Neuronal stem cell (in vitro differentiated cells): Measurements from ENCODE around the gene COL13A1.

Source experiments
- DNase-seq: peaks from one replicate; pipeline ENCODE4 v3.0.0-alpha.2; 2013; ENCODE audit warnings: low spot score
- H2AFZ ChIP-seq: one replicate; pipeline ENCODE4 v1.6.1; 2013; ENCODE audit warnings: mild to moderate bottlenecking, low read length, inconsistent platforms
- H2AK5ac ChIP-seq: 2 replicates; pipeline ENCODE4 v1.6.1; 2013; ENCODE audit warnings: low read depth, mild to moderate bottlenecking, inconsistent platforms, low read length, moderate library complexity, mixed read lengths
- H2BK120ac ChIP-seq: 2 replicates; pipeline ENCODE4 v1.6.1; 2013; ENCODE audit warnings: low read depth, mild to moderate bottlenecking, inconsistent platforms, low read length, moderate library complexity, mixed read lengths
- H2BK12ac ChIP-seq: one replicate; pipeline ENCODE4 v1.6.1; 2013; ENCODE audit warnings: low read length, inconsistent platforms
- H2BK15ac ChIP-seq: 2 replicates; pipeline ENCODE4 v1.6.1; 2013; ENCODE audit warnings: mild to moderate bottlenecking, low read length, inconsistent platforms, mixed read lengths
- H2BK5ac ChIP-seq: one replicate; pipeline ENCODE4 v1.6.1; 2013; ENCODE audit warnings: inconsistent platforms, mild to moderate bottlenecking, low read length, moderate library complexity
- H3K14ac ChIP-seq: one replicate; pipeline ENCODE4 v1.6.1; 2013; ENCODE audit warnings: low read length, inconsistent platforms
- H3K18ac ChIP-seq: 2 replicates; pipeline ENCODE4 v1.6.1; 2013; ENCODE audit warnings: low read length, inconsistent platforms
- H3K23ac ChIP-seq: 2 replicates; pipeline ENCODE4 v1.6.1; 2013; ENCODE audit warnings: low read depth, mild to moderate bottlenecking, mixed read lengths, low read length, inconsistent platforms; ENCODE audit not compliant: poor library complexity
- H3K27ac ChIP-seq: replicated peaks from 3 replicates; pipeline ENCODE4 v1.5.1; 2013; ENCODE audit warnings: low read length, inconsistent platforms
- H3K27me3 ChIP-seq, 3 experiments: 2 replicates each; pipeline ENCODE4 v1.6.1; 2013; ENCODE audit warnings: low read length in 3 of 3, mild to moderate bottlenecking in 2 of 3, inconsistent platforms in 1 of 3, low read depth in 1 of 3, mixed read lengths in 1 of 3, moderate library complexity in 1 of 3; ENCODE audit not compliant: control insufficient read depth in 3 of 3, insufficient read depth in 3 of 3
- H3K36me3 ChIP-seq, 2 donors: replicated peaks in 1 of 2; 2 replicates each; pipeline ENCODE4 v1.6.1; 2013; ENCODE audit warnings: low read length in 2 of 2; ENCODE audit not compliant: control insufficient read depth in 2 of 2, insufficient read depth in 2 of 2
- H3K4ac ChIP-seq: 2 replicates; pipeline ENCODE4 v1.6.1; 2013; ENCODE audit warnings: inconsistent platforms, mild to moderate bottlenecking, low read length, moderate library complexity
- H3K4me1 ChIP-seq, 2 donors: 1 replicate in 1 of 2; 2 replicates in 1 of 2; pipeline ENCODE4 v1.6.1; 2013; ENCODE audit warnings: low read length in 2 of 2, low read depth in 1 of 2; ENCODE audit not compliant: control insufficient read depth in 2 of 2, insufficient read depth in 1 of 2
- H3K4me2 ChIP-seq: one replicate; pipeline ENCODE4 v1.6.1; 2013; ENCODE audit warnings: mild to moderate bottlenecking, low read length, inconsistent platforms; ENCODE audit not compliant: insufficient read depth, poor library complexity, severe bottlenecking
- H3K4me3 ChIP-seq, 2 donors: 2 replicates each; pipeline ENCODE4 v1.5.1; 2013; ENCODE audit warnings: low read length in 2 of 2, mild to moderate bottlenecking in 2 of 2, inconsistent platforms in 1 of 2, moderate library complexity in 1 of 2
- H3K79me1 ChIP-seq: one replicate; pipeline ENCODE4 v1.6.1; 2013; ENCODE audit warnings: low read depth, mild to moderate bottlenecking, inconsistent platforms, low read length, moderate library complexity
- H3K9ac ChIP-seq: one replicate; pipeline ENCODE4 v1.6.1; 2013; ENCODE audit warnings: mild to moderate bottlenecking, low read depth, low read length, inconsistent platforms; ENCODE audit not compliant: poor library complexity
- H3K9me3 ChIP-seq, 2 donors: replicated peaks in 1 of 2; 2 replicates each; pipeline versions ENCODE3 to v1.6.1; 2013; ENCODE audit warnings: low read length in 2 of 2, mild to moderate bottlenecking in 2 of 2, inconsistent platforms in 1 of 2, low read depth in 1 of 2, mixed read lengths in 1 of 2, moderate library complexity in 1 of 2; ENCODE audit not compliant: control insufficient read depth in 2 of 2, insufficient read depth in 1 of 2
- H4K8ac ChIP-seq: one replicate; pipeline ENCODE4 v1.6.1; 2013; ENCODE audit warnings: low read depth, mild to moderate bottlenecking, inconsistent platforms, low read length, moderate library complexity
- H4K91ac ChIP-seq: one replicate; pipeline ENCODE4 v1.6.1; 2013; ENCODE audit warnings: low read length, low read depth, mild to moderate bottlenecking, inconsistent platforms; ENCODE audit not compliant: poor library complexity
- WGBS, 2 donors: extraction: QIAGEN DNeasy Blood & Tissue Kit; methylation state at CpG; one replicate each; pipeline ENCODE4 v1.1.7; 2013; ENCODE audit warnings: missing lambda C conversion rate in 2 of 2, mixed read lengths in 1 of 2; ENCODE audit not compliant: insufficient read length in 2 of 2, insufficient replicate concordance in 1 of 2; ENCODE audit errors: extremely low coverage in 2 of 2; 5-methylcytosine and 5-hydroxymethylcytosine counted together

The COL13A1 gene

GRCh38 chr10:69969977-69970376 lies 168.3 kb downstream of the COL13A1 start:
- H2BK12ac ChIP-seq: no peak overlapping the region
- no peaks in the 10 kb centered on the region for H3K36me3 ChIP-seq
- H2AFZ ChIP-seq: no peak overlapping the region
- DNase-seq: no peak
- no peak overlapping the region for H3K4ac ChIP-seq
- no peak overlapping the region for H2BK120ac ChIP-seq
- H3K9me3 ChIP-seq: no peaks in the 10 kb centered on the region
- H4K8ac ChIP-seq: no peak overlapping the region
- WGBS, 2 donors: no CpG with 5 or more reads among the region's 3 CpGs
- H3K23ac ChIP-seq: no peak overlapping the region
- H2BK15ac ChIP-seq: no peak overlapping the region
- H3K79me1 ChIP-seq: no peaks in the 10 kb centered on the region
- H2AK5ac ChIP-seq: no peak overlapping the region
- H3K18ac ChIP-seq: no peak overlapping the region
- H2BK5ac ChIP-seq: no peak overlapping the region
- peaks cover 0 to 54% (median 0%) of the 10 kb centered on the region in 3 experiments for H3K27me3 ChIP-seq
- no peak overlapping the region for H3K14ac ChIP-seq
- H3K9ac ChIP-seq: no peak overlapping the region
- no peak overlapping the region for H3K4me2 ChIP-seq
- H3K4me3 ChIP-seq: no peak overlapping the region
- H3K4me1 ChIP-seq: peaks cover 0 to 2% of the 10 kb centered on the region in 2 donors
- H3K27ac ChIP-seq: no peak overlapping the region
- H4K91ac ChIP-seq: no peak overlapping the region

GRCh38 chr10:69972981-69973397 lies 171.3 kb downstream of the COL13A1 start:
- Histone ChIP-seq H2BK120ac (no peak overlapping the region), H3K4me2 (no peak overlapping the region), H3K27me3 (peaks cover 0 to 35% (median 0%) of the 10 kb centered on the region in 3 experiments), H3K9ac (no peak overlapping the region), H2AFZ (no peak overlapping the region), H2BK5ac (no peak overlapping the region), H3K4me1 (peaks cover 0 to 2% of the 10 kb centered on the region in 2 donors), H4K91ac (no peak overlapping the region), H2AK5ac (no peak overlapping the region), H3K36me3 (no peaks in the 10 kb centered on the region), H3K4me3 (no peak overlapping the region), H3K27ac (no peak overlapping the region), H2BK12ac (no peak overlapping the region), H3K18ac (no peak overlapping the region), H3K14ac (no peak overlapping the region), H2BK15ac (no peak overlapping the region), H3K23ac (no peak overlapping the region), H4K8ac (no peak overlapping the region), H3K79me1 (no peaks in the 10 kb centered on the region), H3K9me3 (peaks cover 3 to 5% of the 10 kb centered on the region in 2 donors), H3K4ac (no peak overlapping the region)
- no CpG with 5 or more reads among the region's 3 CpGs for WGBS, 2 donors
- DNase-seq: no peak

GRCh38 chr10:69973678-69974077 lies 172.0 kb downstream of the COL13A1 start:
- H2BK12ac ChIP-seq: no peak overlapping the region
- no peak overlapping the region for H2AK5ac ChIP-seq
- H3K27me3 ChIP-seq: peaks cover 0 to 30% (median 0%) of the 10 kb centered on the region in 3 experiments
- H3K18ac ChIP-seq: no peak overlapping the region
- no peak overlapping the region for H2BK120ac ChIP-seq
- H3K23ac ChIP-seq: no peak overlapping the region
- H2AFZ ChIP-seq: no peak overlapping the region
- H3K36me3 ChIP-seq: no peaks in the 10 kb centered on the region
- no peak overlapping the region for H2BK5ac ChIP-seq
- no peak overlapping the region for H2BK15ac ChIP-seq
- no peak overlapping the region for H3K4ac ChIP-seq
- H3K9ac ChIP-seq: no peak overlapping the region
- H3K9me3 ChIP-seq: peaks cover 3 to 5% of the 10 kb centered on the region in 2 donors
- no peaks in the 10 kb centered on the region for H3K79me1 ChIP-seq
- no peak overlapping the region for H3K27ac ChIP-seq
- no peak for DNase-seq
- H3K4me2 ChIP-seq: no peak overlapping the region
- H3K14ac ChIP-seq: no peak overlapping the region
- no peak overlapping the region for H4K91ac ChIP-seq
- H3K4me3 ChIP-seq: no peak overlapping the region
- peaks cover 0 to 2% of the 10 kb centered on the region in 2 donors for H3K4me1 ChIP-seq
- no peak overlapping the region for H4K8ac ChIP-seq

GRCh38 chr10:69974551-69975155 lies 172.9 kb downstream of the COL13A1 start:
- no peak overlapping the region for H3K4ac ChIP-seq
- WGBS, 2 donors: no CpG with 5 or more reads among the region's 2 CpGs
- H3K4me2 ChIP-seq: no peak overlapping the region

More at GRCh38 chr10:69974551-69975155, 172.9 kb downstream of the COL13A1 start:
- Histone ChIP-seq H2BK15ac (no peak overlapping the region), H2BK5ac (no peak overlapping the region), H3K9ac (no peak overlapping the region), H3K27ac (no peak overlapping the region), H2BK120ac (no peak overlapping the region), H2BK12ac (no peak overlapping the region), H3K27me3 (peaks cover 0 to 26% (median 0%) of the 10 kb centered on the region in 3 experiments), H3K23ac (no peak overlapping the region), H4K8ac (no peak overlapping the region), H3K36me3 (no peaks in the 10 kb centered on the region), H3K4me1 (peaks cover 0 to 1% of the 10 kb centered on the region in 2 donors), H3K14ac (no peak overlapping the region), H3K9me3 (peaks cover 3 to 10% of the 10 kb centered on the region in 2 donors), H4K91ac (no peak overlapping the region), H2AK5ac (no peak overlapping the region), H2AFZ (no peak overlapping the region), H3K79me1 (no peaks in the 10 kb centered on the region), H3K18ac (no peak overlapping the region), H3K4me3 (no peak overlapping the region)
- DNase-seq: no peak
